ENCODE results near the gene ST6GAL1.

- TF ChIP-seq SIN3A (IDR thresholded peaks at IDR 0.05; ENCODE audit: borderline replicate concordance, insufficient read depth, low read depth, low read length) (no peak), REST (IDR thresholded peaks at IDR 0.05; ENCODE audit: insufficient read depth in 1 of 2, low read depth in 2 of 2, low read length in 1 of 2) (no peak), CTCF (IDR thresholded peaks at IDR 0.05) (no peak), POLR2AphosphoS5 (IDR thresholded peaks at IDR 0.05; ENCODE audit: low read depth, low read length) (no peak)
Observed at GRCh38 chr3:187039100-187039722, 108.9 kb downstream of the ST6GAL1 start.
